MM.1S (cell line): ENCODE data around the gene PSMB2.

ENCODE experiments used
- DNase-seq: peaks from one replicate; pipeline ENCODE4 v3.0.0-alpha.2; 2015
- H2AFZ ChIP-seq: fragments of 300-600 bp; sonication (generic); 2 replicates; pipeline ENCODE4 v1.6.0; 2016; ENCODE audit warnings: antibody characterized with exemption, low read length
- H3F3A ChIP-seq: fragments of 300-600 bp; sonication (generic); 2 replicates; pipeline ENCODE4 v1.6.1; 2016; ENCODE audit warnings: mild to moderate bottlenecking, antibody characterized with exemption, low read length, moderate library complexity, mixed read lengths; ENCODE audit not compliant: insufficient read depth
- H3K27ac ChIP-seq: fragments of 300-600 bp; sonication (generic); 2 replicates; pipeline ENCODE4 v1.5.1; 2016; ENCODE audit warnings: mild to moderate bottlenecking, low read length
- H3K27me3 ChIP-seq: fragments of 300-600 bp; sonication (generic); replicated peaks from 2 replicates; pipeline ENCODE4 v1.6.0; 2016; ENCODE audit warnings: low read length; ENCODE audit not compliant: insufficient read depth
- H3K36me3 ChIP-seq: fragments of 300-600 bp; sonication (generic); replicated peaks from 2 replicates; pipeline ENCODE4 v1.6.1; 2016; ENCODE audit warnings: mild to moderate bottlenecking, low read length, mixed read lengths; ENCODE audit not compliant: insufficient read depth
- H3K4me1 ChIP-seq: fragments of 300-600 bp; sonication (generic); 2 replicates; pipeline ENCODE4 v1.6.1; 2016; ENCODE audit warnings: low read length, mixed read lengths
- H3K4me2 ChIP-seq: fragments of 300-600 bp; sonication (generic); 2 replicates; pipeline ENCODE4 v1.6.0; 2016; ENCODE audit warnings: low read depth, low read length
- H3K4me3 ChIP-seq: fragments of 300-600 bp; sonication (generic); 2 replicates; pipeline ENCODE4 v1.5.1; 2016; ENCODE audit warnings: low read length, mixed read lengths
- H3K79me2 ChIP-seq: fragments of 300-600 bp; sonication (generic); 2 replicates; pipeline ENCODE4 v1.6.1; 2016; ENCODE audit warnings: mixed run types, low read length, mixed read lengths
- H3K9ac ChIP-seq: fragments of 300-600 bp; sonication (generic); 2 replicates; pipeline ENCODE4 v1.6.1; 2016; ENCODE audit warnings: low read length, mixed read lengths
- H3K9me2 ChIP-seq: fragments of 300-600 bp; sonication (generic); replicated peaks from 2 replicates; pipeline ENCODE4 v1.6.1; 2016; ENCODE audit warnings: mild to moderate bottlenecking, low read length, mixed read lengths; ENCODE audit not compliant: insufficient read depth
- H3K9me3 ChIP-seq: fragments of 300-600 bp; sonication (generic); replicated peaks from 2 replicates; pipeline ENCODE4 v1.6.1; 2016; ENCODE audit warnings: mild to moderate bottlenecking, low read length, mixed read lengths; ENCODE audit not compliant: insufficient read depth
- H4K20me1 ChIP-seq: fragments of 300-600 bp; sonication (generic); 2 replicates; pipeline ENCODE4 v1.6.1; 2016; ENCODE audit warnings: mild to moderate bottlenecking, low read length, moderate library complexity, mixed read lengths; ENCODE audit not compliant: insufficient read depth
- EZH2 ChIP-seq: fragments of 300-600 bp; sonication (generic); optimal IDR thresholded peaks from 2 replicates; pipeline ENCODE3; 2017; ENCODE audit warnings: low read depth, mild to moderate bottlenecking, antibody characterized with exemption, low read length, mixed read lengths
- EZH2phosphoT487 ChIP-seq: fragments of 300-600 bp; sonication (generic); IDR thresholded peaks from 2 replicates; pipeline ENCODE4 v1.6.1; 2018; ENCODE audit warnings: antibody characterized with exemption, low read length
- TF ChIP-seq, protein P1 (sequence below): fragments of 300-600 bp; sonication (generic); IDR thresholded peaks from 2 replicates; pipeline ENCODE4 v1.5.1; 2016; ENCODE audit warnings: antibody characterized with exemption, low read length, mixed read lengths

Gene PSMB2

GRCh38 chr1:35574125-35574654, 67.1 kb downstream of the PSMB2 start:
- Histone ChIP-seq H3K9ac (no peak overlapping the region), H3K36me3 (no peaks in the 10 kb centered on the region), H4K20me1 (no peaks in the 10 kb centered on the region), H3K27ac (no peak overlapping the region), H3K27me3 (no peaks in the 10 kb centered on the region), H3K4me1 (0 out of 2 replicates have a peak, but pooled peaks cover 6% of the 10 kb centered on the region), H3K4me3 (no peak overlapping the region), H3K79me2 (no peaks in the 10 kb centered on the region), H2AFZ (no peak overlapping the region), H3K9me2 (no peaks in the 10 kb centered on the region), H3K4me2 (no peak overlapping the region), H3F3A (no peaks in the 10 kb centered on the region), H3K9me3 (no peaks in the 10 kb centered on the region)
- TF ChIP-seq EZH2 (no peak), EZH2phosphoT487 (no peak)
- TF ChIP-seq, protein P1, sequence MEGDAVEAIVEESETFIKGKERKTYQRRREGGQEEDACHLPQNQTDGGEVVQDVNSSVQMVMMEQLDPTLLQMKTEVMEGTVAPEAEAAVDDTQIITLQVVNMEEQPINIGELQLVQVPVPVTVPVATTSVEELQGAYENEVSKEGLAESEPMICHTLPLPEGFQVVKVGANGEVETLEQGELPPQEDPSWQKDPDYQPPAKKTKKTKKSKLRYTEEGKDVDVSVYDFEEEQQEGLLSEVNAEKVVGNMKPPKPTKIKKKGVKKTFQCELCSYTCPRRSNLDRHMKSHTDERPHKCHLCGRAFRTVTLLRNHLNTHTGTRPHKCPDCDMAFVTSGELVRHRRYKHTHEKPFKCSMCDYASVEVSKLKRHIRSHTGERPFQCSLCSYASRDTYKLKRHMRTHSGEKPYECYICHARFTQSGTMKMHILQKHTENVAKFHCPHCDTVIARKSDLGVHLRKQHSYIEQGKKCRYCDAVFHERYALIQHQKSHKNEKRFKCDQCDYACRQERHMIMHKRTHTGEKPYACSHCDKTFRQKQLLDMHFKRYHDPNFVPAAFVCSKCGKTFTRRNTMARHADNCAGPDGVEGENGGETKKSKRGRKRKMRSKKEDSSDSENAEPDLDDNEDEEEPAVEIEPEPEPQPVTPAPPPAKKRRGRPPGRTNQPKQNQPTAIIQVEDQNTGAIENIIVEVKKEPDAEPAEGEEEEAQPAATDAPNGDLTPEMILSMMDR: no peak
- DNase-seq: no peak

DNA sequence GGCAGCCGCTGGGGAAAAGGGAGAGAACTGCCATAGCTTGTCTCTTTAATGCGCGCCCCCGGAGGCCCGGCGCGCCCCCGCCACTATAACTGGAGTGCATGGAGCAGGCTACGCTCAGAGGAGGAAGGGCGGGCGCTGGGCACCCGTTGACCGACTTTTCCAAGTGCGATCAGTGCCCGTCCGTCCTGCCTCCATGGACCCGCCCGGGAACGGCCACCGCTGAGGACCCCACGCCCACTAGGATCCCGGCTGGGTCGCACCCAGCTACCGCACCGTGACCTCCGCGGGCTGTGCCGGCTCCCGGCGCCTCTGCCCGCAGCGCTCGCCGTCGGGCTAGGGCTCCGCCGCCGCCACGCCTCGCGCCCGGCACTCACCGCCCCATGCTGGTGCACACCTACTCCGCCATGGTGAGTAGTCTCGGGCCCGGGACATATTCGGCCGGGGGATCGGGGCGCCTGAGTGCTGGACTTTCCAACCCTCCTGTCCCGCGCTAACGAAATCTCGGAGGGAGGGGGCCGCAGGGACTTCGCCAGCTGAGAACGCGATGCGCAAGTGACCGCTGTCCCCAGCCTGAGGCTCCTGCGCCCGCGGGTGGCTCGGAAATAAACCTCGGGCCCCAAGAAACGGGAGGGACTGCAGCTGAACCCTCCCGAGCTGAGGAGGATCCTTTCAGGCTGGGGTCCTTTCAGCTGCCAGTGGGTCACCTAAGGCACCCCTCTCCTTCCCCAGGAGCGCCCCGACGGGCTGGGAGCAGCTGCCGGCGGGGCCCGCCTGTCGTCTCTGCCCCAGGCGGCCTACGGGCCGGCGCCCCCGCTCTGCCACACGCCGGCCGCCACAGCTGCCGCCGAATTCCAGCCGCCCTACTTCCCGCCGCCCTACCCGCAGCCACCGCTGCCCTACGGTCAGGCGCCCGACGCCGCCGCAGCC, 67.9 kb downstream of the PSMB2 start, which contains the start of gene TFAP2E:
TSS of gene TFAP2E (plus strand) at position 117 of the 927 bp plus-strand sequence. CDS start at position 381, 264 bp downstream.
- no peaks in the 10 kb centered on the region for H3K27me3 ChIP-seq
- DNase-seq: no peak

GRCh38 chr1:35572296-35572695, 69.0 kb downstream of the PSMB2 start:
- H3K9me2 ChIP-seq: no peaks in the 10 kb centered on the region
- H3K4me3 ChIP-seq: no peak overlapping the region
- H3K9ac ChIP-seq: no peak overlapping the region
- no peak overlapping the region for H3K27ac ChIP-seq
- H3K27me3 ChIP-seq: no peaks in the 10 kb centered on the region
- H3K4me1 ChIP-seq: 0 out of 2 replicates have a peak, but pooled peaks cover 3% of the 10 kb centered on the region
- no peaks in the 10 kb centered on the region for H3K36me3 ChIP-seq
- H4K20me1 ChIP-seq: no peaks in the 10 kb centered on the region
- H2AFZ ChIP-seq: no peak overlapping the region
- no peak for TF ChIP-seq EZH2phosphoT487
- TF ChIP-seq, protein P1: no peak
- no peak for TF ChIP-seq EZH2
- H3K79me2 ChIP-seq: no peaks in the 10 kb centered on the region
- DNase-seq: no peak
- H3K9me3 ChIP-seq: no peaks in the 10 kb centered on the region
- H3K4me2 ChIP-seq: no peak overlapping the region
- no peaks in the 10 kb centered on the region for H3F3A ChIP-seq

More for the DNA sequence above, 67.9 kb downstream of the PSMB2 start, which contains the start of gene TFAP2E:
- Histone ChIP-seq H3K4me3 (no peak within 1 kb of the TSS), H2AFZ (no peak within 1 kb of the TSS), H3K36me3 (no peaks in the 10 kb centered on the region), H4K20me1 (no peaks in the 10 kb centered on the region), H3K9me2 (no peaks in the 10 kb centered on the region), H3K4me2 (no peak within 1 kb of the TSS), H3K9ac (no peak within 1 kb of the TSS), H3K9me3 (no peaks in the 10 kb centered on the region), H3F3A (no peaks in the 10 kb centered on the region), H3K4me1 (0 out of 2 replicates have a peak, but pooled peaks cover 6% of the 10 kb centered on the region), H3K79me2 (no peaks in the 10 kb centered on the region), H3K27ac (no peak within 1 kb of the TSS)
- TF ChIP-seq, protein P1: no peak
- TF ChIP-seq EZH2phosphoT487 (no peak), EZH2 (no peak)
